Effector CD4-positive, alpha-beta T cell (primary cell): ENCODE measurements around the gene UBA52.
A peak's percentile ranks its signal among the peaks of the same experiment; 100 is the strongest.

Experiments used
- DNase-seq: peaks from one replicate; pipeline ENCODE4 v3.0.0-alpha.2; 2020

Gene UBA52

DNA sequence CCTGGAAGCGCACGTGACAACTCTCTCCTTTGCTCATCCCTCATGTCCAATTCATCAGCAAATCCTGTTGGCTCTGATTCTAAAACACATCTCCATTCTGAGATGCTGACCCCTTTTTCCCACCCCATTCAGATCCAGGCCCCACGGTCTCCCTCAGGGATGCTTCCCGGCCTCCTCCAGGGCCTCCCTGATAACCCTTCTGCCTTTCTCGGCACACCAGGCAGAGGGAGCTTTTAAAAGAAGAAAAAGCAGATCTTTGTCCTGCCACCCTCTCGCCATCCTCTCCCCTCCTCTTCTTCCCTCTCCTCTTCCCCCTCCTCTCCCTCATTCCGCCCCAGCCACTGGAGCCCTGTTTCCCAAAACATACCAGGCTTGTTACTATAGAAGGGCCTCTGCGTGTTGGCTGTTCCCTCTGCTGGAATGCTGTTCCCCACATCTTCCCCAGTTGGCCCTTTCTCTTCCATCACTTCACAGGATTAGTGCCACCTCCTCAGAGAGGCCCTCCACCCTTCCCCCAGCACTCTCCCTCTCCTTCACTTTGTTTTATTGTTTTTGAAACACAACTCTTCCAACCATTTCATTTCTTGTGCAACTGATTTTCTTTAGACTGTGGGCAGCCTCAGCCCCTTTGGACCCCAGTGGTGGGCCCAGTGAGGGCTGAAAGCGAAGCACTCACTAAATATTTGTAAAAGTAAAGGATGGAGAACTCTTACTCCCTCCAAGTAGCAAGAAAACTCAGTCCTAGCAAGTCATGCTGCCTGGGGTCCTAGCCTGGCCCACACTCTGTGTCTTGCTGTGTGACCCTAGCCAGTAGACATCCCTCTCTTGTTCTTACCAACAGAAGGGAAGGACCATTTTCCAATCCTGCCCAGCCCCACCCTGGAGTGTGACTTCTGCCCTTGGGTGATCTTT is 37.4 kb downstream of the UBA52 start:
- DNase-seq: no peak

GRCh38 chr19:18609717-18610051 is 38.0 kb downstream of the UBA52 start:
- no peak for DNase-seq

DNA sequence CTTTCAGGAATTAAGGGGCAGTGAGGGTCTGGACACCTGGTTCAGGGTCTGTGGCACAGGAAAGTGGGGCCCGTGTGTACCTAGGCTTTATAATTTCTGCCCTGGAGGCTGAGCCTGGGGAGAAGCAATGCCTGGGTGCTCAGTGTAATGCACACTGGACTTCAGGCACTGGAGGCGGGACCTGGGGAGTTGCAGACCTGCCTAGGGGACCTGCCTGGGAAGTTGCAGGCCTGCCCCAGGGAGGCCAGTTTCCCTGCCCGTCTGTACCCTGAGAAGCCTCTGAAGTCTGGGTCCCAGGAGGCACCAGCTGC is 38.5 kb downstream of the UBA52 start:
- DNase-seq: no peak

- DNase-seq: no peak
These were observed 39.1 kb downstream of the UBA52 start for GRCh38 chr19:18610556-18611326.

DNA sequence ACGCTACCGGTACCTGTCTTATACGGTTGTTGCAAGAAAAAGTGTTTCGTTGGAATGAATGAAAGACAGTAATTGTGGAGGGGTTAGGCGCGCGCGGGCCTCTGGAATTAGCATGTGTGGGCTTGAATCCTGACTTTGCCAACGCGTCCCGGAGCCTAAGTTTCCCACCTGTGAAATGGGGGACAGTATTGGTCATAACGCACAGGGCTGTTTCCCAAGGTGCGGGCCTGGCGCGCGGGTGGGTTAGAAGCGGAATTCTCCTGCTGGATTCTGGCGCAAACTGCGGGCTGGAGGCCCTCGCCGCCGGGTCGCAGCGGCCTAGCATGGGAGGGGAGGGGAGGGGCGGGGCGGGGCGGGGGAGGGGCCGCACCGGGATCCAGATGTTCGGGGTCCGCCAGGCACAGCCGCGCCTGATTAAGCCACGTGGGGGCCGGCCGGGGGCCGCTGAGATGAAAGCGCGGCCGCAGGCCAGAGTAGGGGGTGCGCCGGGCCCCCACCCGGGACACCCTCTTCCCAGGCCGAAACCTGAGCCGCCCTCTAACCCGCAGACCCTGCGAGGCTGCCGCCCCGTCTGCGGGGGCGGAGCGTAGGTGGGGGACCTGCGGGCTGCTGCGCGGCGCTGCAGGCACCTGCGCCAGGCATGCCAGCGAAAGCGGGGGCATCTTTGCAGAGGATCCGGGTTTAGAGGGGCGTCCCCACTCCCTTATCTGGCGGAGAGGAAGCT is 39.8 kb downstream of the UBA52 start:
- DNase-seq: no peak

GRCh38 chr19:18612051-18612771 is 40.6 kb downstream of the UBA52 start:
- DNase-seq: no peak

DNA sequence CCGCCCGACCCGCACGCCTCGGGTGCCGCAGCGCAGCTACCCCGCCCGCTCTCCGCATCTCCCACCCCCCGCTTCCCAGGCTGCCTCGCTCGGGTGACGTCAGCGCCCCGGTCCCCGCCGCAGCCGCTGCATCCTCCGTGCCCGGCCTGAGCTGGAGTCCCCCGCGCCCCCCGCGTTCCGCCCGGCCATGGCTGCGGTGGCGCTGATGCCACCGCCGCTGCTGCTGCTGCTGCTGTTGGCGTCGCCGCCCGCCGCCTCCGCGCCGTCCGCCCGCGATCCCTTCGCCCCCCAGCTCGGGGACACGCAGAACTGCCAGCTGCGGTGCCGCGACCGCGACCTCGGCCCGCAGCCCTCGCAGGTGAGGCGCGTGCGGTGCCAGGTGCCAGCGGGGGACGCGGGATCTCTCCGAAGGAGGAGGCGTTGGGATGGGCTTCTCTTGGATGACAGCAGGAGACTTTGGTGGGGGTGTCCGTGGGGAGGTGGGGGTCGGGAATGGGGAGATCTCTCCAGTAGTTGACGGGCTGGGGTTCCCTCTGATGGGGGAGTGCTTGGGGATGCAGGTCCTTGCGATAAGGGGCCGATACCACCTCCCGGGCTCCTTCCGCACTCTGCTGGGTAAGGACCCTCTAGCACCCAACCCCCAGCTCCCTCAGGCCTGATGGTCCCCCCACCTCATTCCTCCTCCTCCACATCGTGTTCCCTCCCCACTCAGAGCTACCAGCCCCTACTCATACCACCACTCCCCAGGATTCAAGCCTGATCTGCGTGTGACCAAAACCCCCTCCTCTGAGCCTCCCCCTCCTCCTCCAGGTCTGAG is 41.3 kb downstream of the UBA52 start, which contains the start of gene TMEM59L:
Gene TMEM59L (plus strand): TSS at position 99 of the 817 bp plus-strand sequence. CDS start 89 bp downstream, at position 188.
- DNase-seq: peak; percentile 39

GRCh38 chr19:18613589-18614234 is 42.1 kb downstream of the UBA52 start:
- DNase-seq: no peak

- no peak for DNase-seq
These were observed 44.4 kb downstream of the UBA52 start for GRCh38 chr19:18616023-18616422.

GRCh38 chr19:18617562-18617961 is 45.9 kb downstream of the UBA52 start:
- DNase-seq: no peak

DNA sequence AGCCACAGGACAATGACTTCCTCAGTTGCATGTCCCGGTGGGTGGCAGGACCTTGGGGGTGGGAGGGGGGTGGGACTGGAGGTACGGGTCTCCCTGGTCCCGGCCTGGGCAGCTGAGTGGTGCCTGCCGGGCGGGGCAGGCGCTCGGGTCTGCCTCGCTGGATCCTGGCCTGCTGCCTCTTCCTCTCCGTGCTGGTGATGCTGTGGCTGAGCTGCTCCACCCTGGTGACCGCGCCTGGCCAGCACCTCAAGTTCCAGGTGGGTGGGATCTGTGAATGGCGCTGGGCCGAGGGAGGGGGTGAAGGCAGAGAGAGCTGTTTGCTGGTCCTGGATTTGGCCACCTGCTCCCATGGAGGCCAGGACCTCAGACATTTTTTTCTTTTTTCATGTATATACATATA is 46.6 kb downstream of the UBA52 start:
- DNase-seq: no peak

- DNase-seq: no peak
These were observed 48.7 kb downstream of the UBA52 start for GRCh38 chr19:18620311-18620710.

DNA sequence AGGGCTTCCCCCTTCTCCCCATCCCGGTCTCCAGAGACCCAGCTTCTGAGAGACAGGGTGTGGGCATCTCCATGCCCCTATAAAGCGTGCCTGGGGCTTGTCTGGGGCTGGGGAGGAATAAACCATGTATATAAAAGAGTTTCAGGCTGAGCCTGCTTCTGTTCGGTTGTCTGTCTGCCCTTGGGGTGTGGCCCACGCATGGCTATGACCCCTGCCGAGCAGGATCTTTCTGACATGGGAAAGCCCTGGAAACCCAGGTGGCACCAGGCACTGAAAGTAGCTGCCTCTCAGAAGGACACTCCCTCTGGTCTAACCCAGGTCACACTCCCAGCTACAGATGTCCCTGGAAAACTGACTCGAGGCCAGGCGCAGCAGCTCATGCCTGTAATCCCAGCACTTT is 49.2 kb downstream of the UBA52 start:
- DNase-seq: no peak

GRCh38 chr19:18626906-18627305 is 55.2 kb downstream of the UBA52 start:
- no peak for DNase-seq
